ENCODE measurements around the gene PUS1. TPM values are rescaled to one million over a fixed set of nuclear protein-coding genes. Genes with fewer than 3 reads are reported as not detected.

The PUS1 gene
- total and polyA plus RNA-seq, 2 donors (not counting 1 experiment from before 2014, with no cell fraction given), result 50.1 to 99.5 TPM

DNA sequence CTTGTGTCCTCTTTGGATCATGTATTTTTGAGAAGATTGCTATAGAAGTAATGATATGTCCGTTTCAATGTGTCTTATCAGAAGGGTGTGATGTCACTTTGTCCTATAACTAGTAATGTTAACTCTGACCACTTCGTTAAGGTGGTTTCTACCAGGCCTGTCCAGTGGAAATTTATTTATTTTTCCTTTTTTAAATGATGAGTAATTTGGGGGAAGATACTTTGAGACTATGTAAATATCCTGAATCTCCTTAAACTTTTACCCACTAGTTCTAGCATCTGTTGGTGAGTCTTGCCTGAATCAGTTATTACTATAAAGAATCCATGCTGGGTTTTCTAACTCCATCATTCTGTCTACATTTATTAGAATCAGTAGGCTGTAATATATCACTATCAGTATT is 36.0 kb downstream of the PUS1 start:
- H3K4me1 ChIP-seq (ENCODE audit: control insufficient read depth in 2 of 2, insufficient read depth in 2 of 2, low read length in 2 of 2), result no peaks in the 10 kb centered on the region
- Mint-ChIP-seq H3K4me1 (peaks cover 41% of the 10 kb centered on the region), H3K27me3 (no peaks in the 10 kb centered on the region), H3K27ac (no peak overlapping the region), H3K9me3 (ENCODE audit: insufficient read depth) (no peaks in the 10 kb centered on the region), H3K4me3 (no peak overlapping the region)
- no CpG with 5 or more reads among the region's 2 CpGs for WGBS (ENCODE audit: insufficient coverage)
- H3K27ac ChIP-seq (ENCODE audit: low read length in 2 of 2), result no peak overlapping the region
- H3K4me2 ChIP-seq (replicated peaks; ENCODE audit: low read depth, low read length, poor library complexity, severe bottlenecking), result no peak overlapping the region
- no peak overlapping the region for H3K4me3 ChIP-seq (ENCODE audit: control extremely low read depth in 1 of 5, extremely low read depth in 1 of 5, insufficient read depth in 1 of 5, low read depth in 2 of 5, low read length in 4 of 5)
- H3K9ac ChIP-seq (ENCODE audit: low read length), result no peak overlapping the region
- ChIA-PET POLR2A (no interaction called here), CTCF (no interaction called here)
- peaks cover 3 to 10% of the 10 kb centered on the region in 2 experiments for H3K36me3 ChIP-seq (replicated peaks in 1 of 2; ENCODE audit: control extremely low read depth in 1 of 2, control insufficient read depth in 1 of 2, extremely low read depth in 1 of 2, insufficient read depth in 2 of 2, low read length in 1 of 2)
- H3K27me3 ChIP-seq (replicated peaks in 1 of 4; ENCODE audit: control extremely low read depth in 1 of 4, control insufficient read depth in 3 of 4, insufficient read depth in 4 of 4, low read length in 3 of 4), result no peaks in the 10 kb centered on the region
- DNase-seq, result no peak
- TF ChIP-seq, protein P1, sequence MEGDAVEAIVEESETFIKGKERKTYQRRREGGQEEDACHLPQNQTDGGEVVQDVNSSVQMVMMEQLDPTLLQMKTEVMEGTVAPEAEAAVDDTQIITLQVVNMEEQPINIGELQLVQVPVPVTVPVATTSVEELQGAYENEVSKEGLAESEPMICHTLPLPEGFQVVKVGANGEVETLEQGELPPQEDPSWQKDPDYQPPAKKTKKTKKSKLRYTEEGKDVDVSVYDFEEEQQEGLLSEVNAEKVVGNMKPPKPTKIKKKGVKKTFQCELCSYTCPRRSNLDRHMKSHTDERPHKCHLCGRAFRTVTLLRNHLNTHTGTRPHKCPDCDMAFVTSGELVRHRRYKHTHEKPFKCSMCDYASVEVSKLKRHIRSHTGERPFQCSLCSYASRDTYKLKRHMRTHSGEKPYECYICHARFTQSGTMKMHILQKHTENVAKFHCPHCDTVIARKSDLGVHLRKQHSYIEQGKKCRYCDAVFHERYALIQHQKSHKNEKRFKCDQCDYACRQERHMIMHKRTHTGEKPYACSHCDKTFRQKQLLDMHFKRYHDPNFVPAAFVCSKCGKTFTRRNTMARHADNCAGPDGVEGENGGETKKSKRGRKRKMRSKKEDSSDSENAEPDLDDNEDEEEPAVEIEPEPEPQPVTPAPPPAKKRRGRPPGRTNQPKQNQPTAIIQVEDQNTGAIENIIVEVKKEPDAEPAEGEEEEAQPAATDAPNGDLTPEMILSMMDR (IDR thresholded peaks at IDR 0.05), result no peak
- TF ChIP-seq EZH2 (IDR thresholded peaks at IDR 0.05; ENCODE audit: borderline replicate concordance, insufficient read depth, low read depth, low read length, poor library complexity, severe bottlenecking), result no peak
- no peak overlapping the region for H2AFZ ChIP-seq (ENCODE audit: insufficient read depth, low read depth, low read length, poor library complexity, severe bottlenecking)
- no peaks in the 10 kb centered on the region for H3K9me3 ChIP-seq (ENCODE audit: control extremely low read depth in 1 of 3, control insufficient read depth in 2 of 3, insufficient read depth in 1 of 3, low read length in 2 of 3)
- ATAC-seq (ENCODE audit: low read depth), result no peak
- peaks cover 70% of the 10 kb centered on the region for H4K20me1 ChIP-seq (ENCODE audit: control insufficient read depth, insufficient read depth, low read length, poor library complexity, severe bottlenecking)
- intact Hi-C loops (cut with micrococcal nuclease), result no loop called here
- peaks cover 86% of the 10 kb centered on the region for H3K79me2 ChIP-seq (ENCODE audit: control insufficient read depth, insufficient read depth, low read length)

DNA sequence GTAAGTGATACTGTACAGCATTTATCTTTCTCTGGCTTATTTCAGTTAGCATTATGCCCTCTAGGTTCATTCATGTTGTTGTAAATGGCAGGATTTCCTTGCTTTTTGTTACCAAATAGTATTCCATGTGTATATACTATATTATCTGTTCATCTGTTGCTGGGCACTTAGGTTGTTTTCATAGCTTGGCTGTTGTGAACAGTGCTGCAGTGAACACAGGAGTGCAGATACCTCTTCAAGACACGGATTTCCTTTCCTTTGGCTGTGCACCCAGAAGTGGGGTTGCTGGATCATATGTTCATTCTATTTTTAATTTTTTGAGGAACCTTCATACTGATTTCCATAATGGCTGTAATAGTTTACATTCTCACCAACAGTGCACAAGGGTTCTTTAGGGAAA is 42.1 kb downstream of the PUS1 start:
- H3K27ac Mint-ChIP-seq, result no peak overlapping the region
- intact Hi-C loops (cut with micrococcal nuclease), result no loop called here
- CTCF ChIA-PET, result interaction anchor here (0.7 kb wide), 1 partner anchor 199 kb away, joined by 3 read pairs; no protein-coding TSS in a partner anchor
- 50% methylated on average over 1 of the region's 1 CpG for whole genome bisulfite sequencing (ENCODE audit: insufficient coverage)
- TF ChIP-seq, protein P1 (IDR thresholded peaks at IDR 0.05), result no peak
- TF ChIP-seq EZH2 (IDR thresholded peaks at IDR 0.05; ENCODE audit: borderline replicate concordance, insufficient read depth, low read depth, low read length, poor library complexity, severe bottlenecking), result no peak
- peaks cover 74% of the 10 kb centered on the region for H4K20me1 ChIP-seq (ENCODE audit: control insufficient read depth, insufficient read depth, low read length, poor library complexity, severe bottlenecking)
- H3K4me2 ChIP-seq (replicated peaks; ENCODE audit: low read depth, low read length, poor library complexity, severe bottlenecking), result no peak overlapping the region
- no peaks in the 10 kb centered on the region for H3K27me3 ChIP-seq (replicated peaks in 1 of 4; ENCODE audit: control extremely low read depth in 1 of 4, control insufficient read depth in 3 of 4, insufficient read depth in 4 of 4, low read length in 3 of 4)
- H3K79me2 ChIP-seq (ENCODE audit: control insufficient read depth, insufficient read depth, low read length), result peaks cover 96% of the 10 kb centered on the region
- no peak for DNase-seq
- no peaks in the 10 kb centered on the region for H3K27me3 Mint-ChIP-seq
- no peaks in the 10 kb centered on the region for H3K9me3 ChIP-seq (ENCODE audit: control extremely low read depth in 1 of 3, control insufficient read depth in 2 of 3, insufficient read depth in 1 of 3, low read length in 2 of 3)
- peaks cover 26% of the 10 kb centered on the region for H3K4me1 Mint-ChIP-seq
- H3K27ac ChIP-seq (ENCODE audit: low read length in 2 of 2), result no peak overlapping the region
- no peak for ATAC-seq (ENCODE audit: low read depth)
- H3K9ac ChIP-seq (ENCODE audit: low read length), result no peak overlapping the region
- H3K4me1 ChIP-seq (ENCODE audit: control insufficient read depth in 2 of 2, insufficient read depth in 2 of 2, low read length in 2 of 2), result no peaks in the 10 kb centered on the region
- H2AFZ ChIP-seq (ENCODE audit: insufficient read depth, low read depth, low read length, poor library complexity, severe bottlenecking), result no peak overlapping the region
- H3K36me3 ChIP-seq (replicated peaks in 1 of 2; ENCODE audit: control extremely low read depth in 1 of 2, control insufficient read depth in 1 of 2, extremely low read depth in 1 of 2, insufficient read depth in 2 of 2, low read length in 1 of 2), result peaks cover 3 to 4% of the 10 kb centered on the region in 2 experiments
- POLR2A ChIA-PET, result no interaction called here
- H3K4me3 Mint-ChIP-seq, result no peak overlapping the region
- no peak overlapping the region for H3K4me3 ChIP-seq (ENCODE audit: control extremely low read depth in 1 of 5, extremely low read depth in 1 of 5, insufficient read depth in 1 of 5, low read depth in 2 of 5, low read length in 4 of 5)
- H3K9me3 Mint-ChIP-seq (ENCODE audit: insufficient read depth), result no peaks in the 10 kb centered on the region
